Hepatocyte (in vitro differentiated cells): ENCODE data around the gene SIX4.

ENCODE experiments used
- EZH2 ChIP-seq: fragments of 200-600 bp; sonication (generic); IDR thresholded peaks from 2 replicates; pipeline ENCODE4 v1.6.1; 2016; ENCODE audit warnings: antibody characterized with exemption, mild to moderate bottlenecking, borderline replicate concordance
- EZH2phosphoT487 ChIP-seq: fragments of 200-600 bp; sonication (generic); IDR thresholded peaks from one replicate; pipeline ENCODE4 v1.6.1; 2018; ENCODE audit warnings: antibody characterized with exemption, mild to moderate bottlenecking, low read depth, moderate library complexity; ENCODE audit not compliant: unreplicated experiment, severe bottlenecking
- TF ChIP-seq, protein P1 (sequence below): fragments of 200-600 bp; sonication (generic); IDR thresholded peaks from 2 replicates; pipeline ENCODE4 v1.5.1; 2016; ENCODE audit warnings: antibody characterized with exemption, mild to moderate bottlenecking; ENCODE audit not compliant: poor library complexity

DNA sequence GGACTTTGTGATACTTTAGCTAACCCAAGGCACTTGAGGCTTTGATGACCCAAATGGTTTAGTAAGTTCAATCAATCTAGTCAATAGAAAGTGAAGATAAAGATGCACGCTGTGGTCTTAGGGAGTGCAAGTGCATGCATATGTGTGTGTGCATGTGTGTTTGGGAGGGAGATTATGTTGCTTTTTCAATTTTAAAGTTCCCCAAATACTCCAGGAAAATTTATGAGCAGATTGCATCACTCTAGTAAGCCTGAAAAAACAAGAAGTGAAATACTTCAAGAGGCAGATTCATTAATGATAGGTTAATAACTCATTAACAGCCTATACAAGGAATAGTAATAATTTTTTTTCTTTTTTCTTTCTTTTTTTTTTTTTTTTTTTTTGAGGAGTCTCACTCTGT, 62.4 kb downstream of the SIX4 start:
- TF ChIP-seq, protein P1, sequence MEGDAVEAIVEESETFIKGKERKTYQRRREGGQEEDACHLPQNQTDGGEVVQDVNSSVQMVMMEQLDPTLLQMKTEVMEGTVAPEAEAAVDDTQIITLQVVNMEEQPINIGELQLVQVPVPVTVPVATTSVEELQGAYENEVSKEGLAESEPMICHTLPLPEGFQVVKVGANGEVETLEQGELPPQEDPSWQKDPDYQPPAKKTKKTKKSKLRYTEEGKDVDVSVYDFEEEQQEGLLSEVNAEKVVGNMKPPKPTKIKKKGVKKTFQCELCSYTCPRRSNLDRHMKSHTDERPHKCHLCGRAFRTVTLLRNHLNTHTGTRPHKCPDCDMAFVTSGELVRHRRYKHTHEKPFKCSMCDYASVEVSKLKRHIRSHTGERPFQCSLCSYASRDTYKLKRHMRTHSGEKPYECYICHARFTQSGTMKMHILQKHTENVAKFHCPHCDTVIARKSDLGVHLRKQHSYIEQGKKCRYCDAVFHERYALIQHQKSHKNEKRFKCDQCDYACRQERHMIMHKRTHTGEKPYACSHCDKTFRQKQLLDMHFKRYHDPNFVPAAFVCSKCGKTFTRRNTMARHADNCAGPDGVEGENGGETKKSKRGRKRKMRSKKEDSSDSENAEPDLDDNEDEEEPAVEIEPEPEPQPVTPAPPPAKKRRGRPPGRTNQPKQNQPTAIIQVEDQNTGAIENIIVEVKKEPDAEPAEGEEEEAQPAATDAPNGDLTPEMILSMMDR, result no peak
- no peak for TF ChIP-seq EZH2
- no peak for TF ChIP-seq EZH2phosphoT487
